GM12874 (cell line): ENCODE measurements around the gene INTS15.

Experiments used
- TF ChIP-seq, protein P1 (sequence below): IDR thresholded peaks from 2 replicates; pipeline ENCODE4 v1.5.1; 2011; ENCODE audit warnings: low read depth, mild to moderate bottlenecking, control low read depth, low read length, moderate library complexity; ENCODE audit not compliant: insufficient read depth

Gene INTS15

DNA sequence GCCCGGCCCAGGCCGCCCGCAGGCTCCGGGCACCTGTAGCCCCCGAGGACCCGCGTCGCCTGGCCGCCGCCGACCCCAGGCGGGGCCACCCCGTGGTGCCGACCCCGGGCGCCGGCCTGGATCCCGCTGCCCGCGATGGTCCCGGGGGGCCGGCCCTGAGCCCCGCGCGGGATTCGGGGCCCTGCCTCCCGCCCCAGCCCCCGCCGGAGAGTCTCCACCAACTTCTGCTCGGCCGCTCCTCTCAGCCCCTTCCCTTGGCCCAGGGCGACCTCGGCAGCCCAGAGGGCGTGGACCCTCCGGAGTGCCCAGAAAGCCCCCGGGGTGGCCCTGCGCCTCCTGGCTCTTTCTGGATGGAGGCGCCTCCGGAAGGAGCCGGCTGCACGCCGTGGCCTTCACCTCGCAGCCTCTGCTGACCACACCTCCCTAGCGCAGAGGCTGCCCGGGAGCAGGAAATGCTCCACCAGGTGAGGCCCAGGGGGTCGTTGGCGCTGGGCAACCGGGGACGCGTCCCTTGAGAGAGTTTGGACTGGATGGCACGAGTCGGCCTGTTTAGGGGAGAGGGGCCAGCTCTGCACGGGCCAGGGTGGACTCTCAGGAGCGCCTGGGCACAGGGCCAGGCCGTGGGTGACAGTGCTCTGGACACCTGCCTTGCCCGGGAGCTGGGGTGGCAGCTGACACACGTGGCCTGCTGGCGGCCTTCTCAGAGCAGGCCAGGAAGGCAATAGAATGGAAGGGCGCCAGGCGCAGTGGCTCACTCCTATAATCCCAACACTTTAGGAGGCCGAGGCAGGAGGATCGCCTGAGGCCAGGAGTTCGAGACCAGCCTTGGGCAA, 26.1 kb downstream of the INTS15 start:
- TF ChIP-seq, protein P1, sequence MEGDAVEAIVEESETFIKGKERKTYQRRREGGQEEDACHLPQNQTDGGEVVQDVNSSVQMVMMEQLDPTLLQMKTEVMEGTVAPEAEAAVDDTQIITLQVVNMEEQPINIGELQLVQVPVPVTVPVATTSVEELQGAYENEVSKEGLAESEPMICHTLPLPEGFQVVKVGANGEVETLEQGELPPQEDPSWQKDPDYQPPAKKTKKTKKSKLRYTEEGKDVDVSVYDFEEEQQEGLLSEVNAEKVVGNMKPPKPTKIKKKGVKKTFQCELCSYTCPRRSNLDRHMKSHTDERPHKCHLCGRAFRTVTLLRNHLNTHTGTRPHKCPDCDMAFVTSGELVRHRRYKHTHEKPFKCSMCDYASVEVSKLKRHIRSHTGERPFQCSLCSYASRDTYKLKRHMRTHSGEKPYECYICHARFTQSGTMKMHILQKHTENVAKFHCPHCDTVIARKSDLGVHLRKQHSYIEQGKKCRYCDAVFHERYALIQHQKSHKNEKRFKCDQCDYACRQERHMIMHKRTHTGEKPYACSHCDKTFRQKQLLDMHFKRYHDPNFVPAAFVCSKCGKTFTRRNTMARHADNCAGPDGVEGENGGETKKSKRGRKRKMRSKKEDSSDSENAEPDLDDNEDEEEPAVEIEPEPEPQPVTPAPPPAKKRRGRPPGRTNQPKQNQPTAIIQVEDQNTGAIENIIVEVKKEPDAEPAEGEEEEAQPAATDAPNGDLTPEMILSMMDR, result no peak

DNA sequence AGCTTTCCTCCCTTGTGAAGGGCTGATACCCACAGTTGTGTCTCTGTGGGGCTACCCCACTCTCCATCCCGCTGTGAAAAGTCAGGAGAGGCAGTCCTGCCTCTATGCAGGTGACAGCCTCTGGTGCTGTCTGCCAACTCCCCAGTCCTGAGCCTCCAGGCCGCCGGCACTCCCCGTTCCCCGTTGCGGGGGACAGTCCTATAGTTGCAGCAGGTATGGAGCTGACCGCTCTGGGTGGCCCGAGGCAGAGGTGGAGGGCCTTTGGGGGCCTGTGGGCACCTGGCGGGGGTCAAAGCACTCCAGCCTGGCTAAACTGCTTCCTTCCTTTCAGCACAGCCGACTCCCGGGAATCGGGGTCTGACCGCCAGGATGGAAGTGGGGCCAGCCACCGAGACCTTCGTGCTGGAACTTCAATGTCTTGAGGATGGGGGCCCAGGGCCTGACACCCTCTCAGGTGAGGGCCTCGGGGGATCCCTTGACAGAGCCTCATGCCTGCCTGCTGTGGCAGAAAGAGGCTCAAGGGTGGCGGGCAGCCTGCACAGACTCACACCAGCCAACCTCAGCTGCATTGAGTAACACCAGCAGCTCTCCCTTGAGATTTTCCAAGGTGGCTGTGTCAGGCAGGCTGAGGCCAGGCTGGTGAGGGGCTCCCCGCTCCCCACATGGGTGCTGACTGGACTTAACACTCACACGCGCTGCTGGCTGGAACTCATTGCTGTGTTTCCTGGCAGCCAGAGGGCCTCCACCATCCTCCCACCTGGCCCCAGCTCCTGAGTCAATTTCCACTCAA, 27.2 kb downstream of the INTS15 start:
- TF ChIP-seq, protein P1, result no peak

- TF ChIP-seq, protein P1, result no peak
Measured at GRCh38 chr7:6618621-6619020, 28.8 kb downstream of the INTS15 start.

- TF ChIP-seq, protein P1, result no peak
Measured at GRCh38 chr7:6619961-6620360, 30.1 kb downstream of the INTS15 start.

DNA sequence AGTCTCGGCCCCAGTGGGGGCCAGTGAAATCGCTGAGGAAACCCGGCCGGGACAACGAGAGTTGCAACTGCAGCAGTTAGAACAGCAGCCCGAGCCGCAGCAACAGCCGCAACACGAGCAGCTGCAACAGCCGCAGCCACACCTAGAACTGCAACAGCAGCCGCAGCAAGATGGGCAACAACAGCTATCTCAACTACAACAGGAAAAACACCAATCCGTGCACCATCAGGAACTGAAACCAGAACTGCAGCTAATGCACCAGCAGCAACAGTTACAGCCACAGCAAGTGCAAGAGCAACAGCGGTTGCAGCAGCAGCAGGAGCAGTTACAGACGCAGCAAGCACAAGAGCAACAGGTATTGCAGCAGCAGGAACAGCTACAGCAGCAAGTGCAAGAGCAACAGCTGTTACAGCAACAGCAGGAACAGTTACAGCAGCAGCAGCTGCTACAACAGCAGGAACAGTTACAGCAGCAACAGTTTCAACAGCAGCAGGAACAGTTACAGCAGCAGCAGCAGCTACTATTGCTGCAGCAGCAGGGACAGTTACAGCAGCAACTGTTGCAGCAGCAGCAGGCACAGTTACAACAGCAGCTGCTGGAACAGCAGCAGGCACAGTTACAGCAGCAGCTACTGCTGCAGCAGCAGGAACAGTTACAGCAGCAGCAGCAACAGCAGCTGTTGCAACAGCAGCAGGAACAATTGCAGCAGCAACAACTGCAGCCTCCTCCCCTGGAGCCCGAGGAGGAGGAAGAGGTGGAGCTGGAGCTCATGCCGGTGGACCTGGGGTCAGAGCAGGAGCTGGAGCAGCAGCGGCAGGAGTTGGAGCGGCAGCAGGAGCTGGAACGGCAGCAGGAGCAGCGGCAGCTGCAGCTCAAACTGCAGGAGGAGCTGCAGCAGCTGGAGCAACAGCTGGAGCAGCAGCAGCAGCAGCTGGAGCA, 31.6 kb downstream of the INTS15 start:
- TF ChIP-seq, protein P1, result no peak

DNA sequence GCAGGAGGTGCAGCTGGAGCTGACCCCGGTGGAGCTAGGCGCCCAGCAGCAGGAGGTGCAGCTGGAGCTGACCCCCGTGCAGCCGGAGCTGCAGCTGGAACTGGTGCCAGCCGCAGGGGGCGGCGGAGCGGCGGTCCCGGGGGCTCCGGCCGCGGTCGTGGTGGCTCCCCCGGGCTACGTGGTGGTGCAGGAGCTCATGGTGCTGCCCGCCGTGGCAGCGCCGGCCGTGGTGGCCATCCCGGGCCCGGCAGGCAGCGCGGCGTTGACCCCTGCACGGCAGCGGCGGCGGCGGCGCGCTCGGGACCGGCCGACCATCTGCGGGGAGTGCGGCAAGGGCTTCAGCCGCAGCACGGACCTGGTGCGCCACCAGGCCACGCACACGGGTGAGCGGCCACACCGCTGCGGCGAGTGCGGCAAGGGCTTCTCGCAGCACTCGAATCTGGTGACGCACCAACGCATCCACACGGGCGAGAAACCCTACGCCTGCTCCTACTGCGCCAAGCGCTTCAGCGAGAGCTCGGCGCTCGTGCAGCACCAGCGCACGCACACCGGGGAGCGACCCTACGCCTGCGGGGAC, 32.4 kb downstream of the INTS15 start:
- TF ChIP-seq, protein P1, result no peak
